ENCODE data around the gene ITGAX.

The ITGAX gene

DNA sequence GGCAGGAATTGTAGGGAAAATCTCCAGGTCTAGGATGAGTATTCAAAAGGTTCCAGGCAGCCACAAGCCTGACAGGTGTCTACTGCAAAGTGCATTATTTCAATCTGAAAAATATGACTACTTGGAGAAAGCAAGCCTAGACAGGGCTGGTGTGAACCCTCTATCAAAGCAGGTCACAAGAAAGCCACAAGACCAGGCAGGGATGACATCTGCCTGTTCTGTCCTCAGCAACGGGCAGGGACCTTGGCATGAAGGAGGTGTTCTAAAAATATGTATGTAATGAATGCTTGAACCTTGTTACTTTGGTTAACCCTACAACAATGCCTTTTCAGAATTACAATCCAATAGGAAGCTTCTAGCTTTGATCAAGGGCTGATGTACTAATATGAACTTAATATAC lies 74.3 kb downstream of the ITGAX start:
- no peak for ATAC-seq
- TF ChIP-seq, protein P1, sequence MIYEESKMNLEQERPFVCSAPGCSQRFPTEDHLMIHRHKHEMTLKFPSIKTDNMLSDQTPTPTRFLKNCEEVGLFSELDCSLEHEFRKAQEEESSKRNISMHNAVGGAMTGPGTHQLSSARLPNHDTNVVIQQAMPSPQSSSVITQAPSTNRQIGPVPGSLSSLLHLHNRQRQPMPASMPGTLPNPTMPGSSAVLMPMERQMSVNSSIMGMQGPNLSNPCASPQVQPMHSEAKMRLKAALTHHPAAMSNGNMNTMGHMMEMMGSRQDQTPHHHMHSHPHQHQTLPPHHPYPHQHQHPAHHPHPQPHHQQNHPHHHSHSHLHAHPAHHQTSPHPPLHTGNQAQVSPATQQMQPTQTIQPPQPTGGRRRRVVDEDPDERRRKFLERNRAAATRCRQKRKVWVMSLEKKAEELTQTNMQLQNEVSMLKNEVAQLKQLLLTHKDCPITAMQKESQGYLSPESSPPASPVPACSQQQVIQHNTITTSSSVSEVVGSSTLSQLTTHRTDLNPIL (CRISPR knock-in tag; IDR thresholded peaks at IDR 0.05; ENCODE audit: low read depth), result no peak
- TF ChIP-seq POU6F1 (CRISPR knock-in tag; IDR thresholded peaks at IDR 0.05; ENCODE audit: borderline replicate concordance, low read depth), result no peak
- TF ChIP-seq GLIS3 (CRISPR knock-in tag; IDR thresholded peaks at IDR 0.05), result no peak
- no peak for TF ChIP-seq ZC3H10 (CRISPR knock-in tag; IDR thresholded peaks at IDR 0.05)
- no peak for TF ChIP-seq ARNTL (CRISPR knock-in tag; IDR thresholded peaks at IDR 0.05; ENCODE audit: borderline replicate concordance, low read depth)
- TF ChIP-seq ESRRG (CRISPR knock-in tag; IDR thresholded peaks at IDR 0.05), result no peak
- TF ChIP-seq ZFP3 (CRISPR knock-in tag; IDR thresholded peaks at IDR 0.05), result no peak
- TF ChIP-seq, protein P2, sequence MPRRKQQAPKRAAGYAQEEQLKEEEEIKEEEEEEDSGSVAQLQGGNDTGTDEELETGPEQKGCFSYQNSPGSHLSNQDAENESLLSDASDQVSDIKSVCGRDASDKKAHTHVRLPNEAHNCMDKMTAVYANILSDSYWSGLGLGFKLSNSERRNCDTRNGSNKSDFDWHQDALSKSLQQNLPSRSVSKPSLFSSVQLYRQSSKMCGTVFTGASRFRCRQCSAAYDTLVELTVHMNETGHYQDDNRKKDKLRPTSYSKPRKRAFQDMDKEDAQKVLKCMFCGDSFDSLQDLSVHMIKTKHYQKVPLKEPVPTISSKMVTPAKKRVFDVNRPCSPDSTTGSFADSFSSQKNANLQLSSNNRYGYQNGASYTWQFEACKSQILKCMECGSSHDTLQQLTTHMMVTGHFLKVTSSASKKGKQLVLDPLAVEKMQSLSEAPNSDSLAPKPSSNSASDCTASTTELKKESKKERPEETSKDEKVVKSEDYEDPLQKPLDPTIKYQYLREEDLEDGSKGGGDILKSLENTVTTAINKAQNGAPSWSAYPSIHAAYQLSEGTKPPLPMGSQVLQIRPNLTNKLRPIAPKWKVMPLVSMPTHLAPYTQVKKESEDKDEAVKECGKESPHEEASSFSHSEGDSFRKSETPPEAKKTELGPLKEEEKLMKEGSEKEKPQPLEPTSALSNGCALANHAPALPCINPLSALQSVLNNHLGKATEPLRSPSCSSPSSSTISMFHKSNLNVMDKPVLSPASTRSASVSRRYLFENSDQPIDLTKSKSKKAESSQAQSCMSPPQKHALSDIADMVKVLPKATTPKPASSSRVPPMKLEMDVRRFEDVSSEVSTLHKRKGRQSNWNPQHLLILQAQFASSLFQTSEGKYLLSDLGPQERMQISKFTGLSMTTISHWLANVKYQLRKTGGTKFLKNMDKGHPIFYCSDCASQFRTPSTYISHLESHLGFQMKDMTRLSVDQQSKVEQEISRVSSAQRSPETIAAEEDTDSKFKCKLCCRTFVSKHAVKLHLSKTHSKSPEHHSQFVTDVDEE (CRISPR knock-in tag; IDR thresholded peaks at IDR 0.05), result no peak
- no peak for TF ChIP-seq ZNF8 (CRISPR knock-in tag; IDR thresholded peaks at IDR 0.05)
- no peak for TF ChIP-seq PPARA (CRISPR knock-in tag; IDR thresholded peaks at IDR 0.05; ENCODE audit: borderline replicate concordance)
- no peak for TF ChIP-seq BACH2 (CRISPR knock-in tag; IDR thresholded peaks at IDR 0.05; ENCODE audit: borderline replicate concordance)
- no peak for TF ChIP-seq CSDC2 (CRISPR knock-in tag; IDR thresholded peaks at IDR 0.05)

GRCh38 chr16:31429796-31430195 lies 74.8 kb downstream of the ITGAX start:
- no peak for ATAC-seq
- no peak for TF ChIP-seq ESRRG (CRISPR knock-in tag; IDR thresholded peaks at IDR 0.05)
- TF ChIP-seq, protein P3, sequence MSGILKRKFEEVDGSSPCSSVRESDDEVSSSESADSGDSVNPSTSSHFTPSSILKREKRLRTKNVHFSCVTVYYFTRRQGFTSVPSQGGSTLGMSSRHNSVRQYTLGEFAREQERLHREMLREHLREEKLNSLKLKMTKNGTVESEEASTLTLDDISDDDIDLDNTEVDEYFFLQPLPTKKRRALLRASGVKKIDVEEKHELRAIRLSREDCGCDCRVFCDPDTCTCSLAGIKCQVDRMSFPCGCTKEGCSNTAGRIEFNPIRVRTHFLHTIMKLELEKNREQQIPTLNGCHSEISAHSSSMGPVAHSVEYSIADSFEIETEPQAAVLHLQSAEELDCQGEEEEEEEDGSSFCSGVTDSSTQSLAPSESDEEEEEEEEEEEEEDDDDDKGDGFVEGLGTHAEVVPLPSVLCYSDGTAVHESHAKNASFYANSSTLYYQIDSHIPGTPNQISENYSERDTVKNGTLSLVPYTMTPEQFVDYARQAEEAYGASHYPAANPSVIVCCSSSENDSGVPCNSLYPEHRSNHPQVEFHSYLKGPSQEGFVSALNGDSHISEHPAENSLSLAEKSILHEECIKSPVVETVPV (CRISPR knock-in tag; IDR thresholded peaks at IDR 0.05), result no peak
- no peak for TF ChIP-seq ZNF8 (CRISPR knock-in tag; IDR thresholded peaks at IDR 0.05)
- no peak for TF ChIP-seq PATZ1 (CRISPR knock-in tag; IDR thresholded peaks at IDR 0.05; ENCODE audit: borderline replicate concordance)
- TF ChIP-seq TCF4 (CRISPR knock-in tag; IDR thresholded peaks at IDR 0.05; ENCODE audit: borderline replicate concordance), result no peak
- TF ChIP-seq, protein P1 (CRISPR knock-in tag; IDR thresholded peaks at IDR 0.05; ENCODE audit: low read depth), result no peak
- no peak for TF ChIP-seq ARNTL (CRISPR knock-in tag; IDR thresholded peaks at IDR 0.05; ENCODE audit: borderline replicate concordance, low read depth)

DNA sequence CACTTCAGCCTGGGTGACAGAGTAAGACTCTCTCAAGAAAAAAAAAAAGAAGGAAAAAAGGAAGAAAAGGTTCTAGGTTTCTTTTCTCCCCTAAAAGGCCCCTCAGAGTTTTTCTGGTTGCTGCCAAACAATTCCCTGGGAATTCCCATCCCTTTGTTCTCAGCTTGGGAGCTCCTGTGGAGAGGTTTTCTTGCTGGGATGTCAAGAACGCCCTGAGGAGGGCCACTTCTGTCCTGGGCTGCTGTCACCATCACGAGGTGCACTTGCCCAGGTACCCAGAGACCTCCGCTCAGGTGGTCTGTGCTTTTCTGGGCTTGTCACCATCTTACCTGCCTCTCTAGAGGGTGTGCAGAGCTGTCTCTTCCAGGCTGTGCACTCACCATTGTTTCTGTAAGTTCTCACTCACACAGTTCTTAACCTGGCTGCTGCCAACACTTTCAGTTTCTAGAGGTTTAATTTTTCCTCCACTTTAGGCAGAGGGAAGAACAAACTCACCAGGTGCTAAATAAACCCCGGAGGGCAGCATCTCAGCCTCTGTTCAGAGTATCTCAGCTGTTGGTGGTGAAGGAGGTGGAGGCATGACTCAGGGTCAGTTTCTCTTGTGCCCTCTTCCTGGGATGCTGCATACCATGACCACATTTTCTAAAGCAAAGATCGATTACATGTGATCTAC lies 75.5 kb downstream of the ITGAX start:
- TF ChIP-seq SNAI2 (CRISPR knock-in tag; IDR thresholded peaks at IDR 0.05) (no peak), ZFP3 (CRISPR knock-in tag; IDR thresholded peaks at IDR 0.05) (no peak), ZNF565 (CRISPR knock-in tag; conservative IDR thresholded peaks at IDR 0.05; ENCODE audit: low read depth) (no peak), ARNTL (CRISPR knock-in tag; IDR thresholded peaks at IDR 0.05; ENCODE audit: borderline replicate concordance, low read depth) (no peak), ESRRG (CRISPR knock-in tag; IDR thresholded peaks at IDR 0.05) (no peak), OSR1 (CRISPR knock-in tag; IDR thresholded peaks at IDR 0.05) (no peak), ZNF8 (CRISPR knock-in tag; IDR thresholded peaks at IDR 0.05) (no peak), TOX (CRISPR knock-in tag; IDR thresholded peaks at IDR 0.05; ENCODE audit: borderline replicate concordance) (no peak), ZC3H10 (CRISPR knock-in tag; IDR thresholded peaks at IDR 0.05) (no peak)
- TF ChIP-seq, protein P1 (CRISPR knock-in tag; IDR thresholded peaks at IDR 0.05; ENCODE audit: low read depth), result no peak
- no peak; the same call in 2 of the 3 replicates for ATAC-seq
